GM12801 (cell line): ENCODE data around the gene SYNRG.

ENCODE experiments used
- TF ChIP-seq, protein P1 (sequence below): IDR thresholded peaks from one replicate; pipeline ENCODE4 v1.5.1; 2011; ENCODE audit warnings: control low read depth; ENCODE audit not compliant: insufficient read length; ENCODE audit errors: extremely low read depth

The SYNRG gene

DNA sequence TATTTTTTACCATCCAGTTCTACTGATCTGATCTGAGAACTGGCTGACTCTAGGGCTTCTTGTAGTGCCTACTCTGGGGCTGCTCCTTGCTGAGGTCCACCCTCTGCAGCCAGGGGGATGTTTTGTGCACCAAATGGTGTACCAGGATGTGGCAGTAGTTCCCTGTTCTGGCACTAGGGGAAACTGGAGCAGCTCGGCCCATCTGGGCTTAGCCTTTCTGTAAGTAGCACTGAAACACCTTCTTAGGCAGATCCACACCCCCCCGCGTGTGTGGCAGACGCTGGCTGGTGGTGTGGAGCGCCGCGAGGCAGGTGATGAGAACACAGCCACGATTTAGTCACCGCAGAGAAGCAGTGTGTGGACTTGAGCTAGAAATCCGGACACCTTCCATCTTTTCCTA is 102.5 kb downstream of the SYNRG start:
- TF ChIP-seq, protein P1, sequence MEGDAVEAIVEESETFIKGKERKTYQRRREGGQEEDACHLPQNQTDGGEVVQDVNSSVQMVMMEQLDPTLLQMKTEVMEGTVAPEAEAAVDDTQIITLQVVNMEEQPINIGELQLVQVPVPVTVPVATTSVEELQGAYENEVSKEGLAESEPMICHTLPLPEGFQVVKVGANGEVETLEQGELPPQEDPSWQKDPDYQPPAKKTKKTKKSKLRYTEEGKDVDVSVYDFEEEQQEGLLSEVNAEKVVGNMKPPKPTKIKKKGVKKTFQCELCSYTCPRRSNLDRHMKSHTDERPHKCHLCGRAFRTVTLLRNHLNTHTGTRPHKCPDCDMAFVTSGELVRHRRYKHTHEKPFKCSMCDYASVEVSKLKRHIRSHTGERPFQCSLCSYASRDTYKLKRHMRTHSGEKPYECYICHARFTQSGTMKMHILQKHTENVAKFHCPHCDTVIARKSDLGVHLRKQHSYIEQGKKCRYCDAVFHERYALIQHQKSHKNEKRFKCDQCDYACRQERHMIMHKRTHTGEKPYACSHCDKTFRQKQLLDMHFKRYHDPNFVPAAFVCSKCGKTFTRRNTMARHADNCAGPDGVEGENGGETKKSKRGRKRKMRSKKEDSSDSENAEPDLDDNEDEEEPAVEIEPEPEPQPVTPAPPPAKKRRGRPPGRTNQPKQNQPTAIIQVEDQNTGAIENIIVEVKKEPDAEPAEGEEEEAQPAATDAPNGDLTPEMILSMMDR = no peak

DNA sequence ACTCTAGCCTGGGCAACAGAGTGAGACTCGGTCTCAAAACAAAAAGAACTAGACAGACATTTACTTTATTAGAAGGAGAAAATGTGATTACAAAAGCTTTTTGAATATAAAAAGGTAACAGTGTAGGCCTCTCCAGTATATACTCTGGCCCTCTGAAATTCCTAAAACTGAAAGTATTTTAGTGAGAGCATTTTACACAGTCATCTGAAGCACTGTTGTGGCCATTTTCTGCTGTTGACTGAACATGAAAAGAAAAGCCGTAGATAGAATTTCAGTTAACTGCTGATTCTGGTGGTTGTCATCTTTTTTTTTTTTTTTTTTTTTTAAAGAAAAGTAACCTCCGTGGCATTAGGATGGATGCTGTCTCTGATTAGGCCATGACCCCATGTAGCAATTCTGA is 103.9 kb downstream of the SYNRG start:
- TF ChIP-seq, protein P1 = no peak

GRCh38 chr17:37503148-37503547 is 106.1 kb downstream of the SYNRG start:
- TF ChIP-seq, protein P1 = no peak

DNA sequence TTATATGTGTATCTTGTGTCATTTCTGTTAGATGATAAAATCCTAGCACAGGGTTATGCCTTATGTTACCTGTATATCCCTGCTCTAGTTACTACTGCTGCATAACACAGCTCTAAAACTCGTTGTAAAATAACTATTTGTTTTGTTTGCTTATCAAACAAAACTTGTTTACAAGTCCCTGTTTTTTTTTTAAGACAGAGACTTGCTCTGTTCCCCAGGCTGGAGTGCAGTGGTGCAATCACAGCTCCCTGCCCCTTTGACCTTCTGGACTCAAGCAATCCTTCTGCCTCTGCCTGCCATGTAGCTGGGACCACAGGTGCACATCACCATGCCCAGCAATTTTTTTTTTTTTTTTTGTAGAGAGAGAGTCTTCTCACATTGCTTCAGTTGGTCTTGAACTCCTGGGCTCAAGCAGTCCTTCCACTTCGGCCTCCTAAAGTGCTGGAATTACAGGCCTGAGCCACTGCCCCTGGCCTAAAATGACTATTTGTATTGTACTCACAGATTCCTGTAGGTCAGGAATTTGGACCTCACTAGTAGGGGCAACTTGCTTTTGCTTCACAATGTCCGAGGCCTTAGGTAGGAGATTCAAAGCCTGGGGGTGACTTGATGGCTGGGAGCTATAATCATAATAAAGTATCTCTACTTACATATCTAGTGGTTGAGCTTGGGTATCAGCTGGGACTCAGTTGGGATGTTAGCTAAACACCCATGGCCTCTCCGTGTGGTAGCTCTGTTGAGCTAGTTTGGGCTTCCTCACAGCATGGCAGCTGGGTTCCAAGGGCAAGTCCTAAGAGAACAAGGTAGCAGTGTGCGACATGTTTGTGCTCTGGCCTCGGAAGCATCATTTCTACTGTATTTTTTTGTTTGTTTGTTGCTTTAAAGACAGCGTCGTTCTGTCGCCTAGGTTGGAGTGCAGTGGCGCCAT is 106.9 kb downstream of the SYNRG start:
- TF ChIP-seq, protein P1 = no peak

GRCh38 chr17:37500378-37500777 is 108.8 kb downstream of the SYNRG start:
- TF ChIP-seq, protein P1 = no peak

DNA sequence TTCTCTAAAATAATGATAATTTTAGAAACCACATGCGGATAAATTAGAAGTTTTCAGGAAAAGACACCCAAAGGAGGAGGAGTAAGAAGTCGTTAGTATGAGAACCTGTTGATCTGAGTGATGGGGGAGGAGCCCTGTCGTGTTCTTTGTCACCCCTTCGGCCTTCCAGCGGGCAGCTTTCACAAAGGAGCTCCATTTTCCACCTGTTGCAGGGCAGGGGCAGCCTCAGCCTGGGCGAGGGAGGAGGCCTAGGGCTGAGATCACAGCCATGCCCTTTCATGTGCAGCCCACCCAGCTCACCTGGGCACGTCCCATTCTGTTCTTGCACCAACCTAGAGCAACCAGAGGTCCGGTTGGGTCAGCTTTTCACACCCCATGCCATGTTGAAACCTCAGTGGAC is 114.2 kb downstream of the SYNRG start:
- TF ChIP-seq, protein P1 = no peak

GRCh38 chr17:37494401-37494831 is 114.8 kb downstream of the SYNRG start:
- TF ChIP-seq, protein P1 = no peak
